Endothelial cell of umbilical vein (primary cell): ENCODE data around the gene BRMS1. TPM values are rescaled to one million over a fixed set of nuclear protein-coding genes. Genes with fewer than 3 reads are reported as not detected.

Experiments
- BruUV-seq: library from RNA; stranded (reverse); fragments of 400-500 nt; replicated peaks from 2 replicates; lab custom pipeline; 2021; lab: Mats Ljungman, UMichigan
- CTCF ChIA-PET: fragments of 300-600, 350-600 bp; sonication (Branson Sonifier 250); formaldehyde crosslinking; loops from one replicate; lab custom pipeline; 2021; ENCODE audit warnings: antibody characterized with exemption, inconsistent platforms; lab: Charles Lee
- POLR2A ChIA-PET: fragments of 300-600, 350-600 bp; sonication (Branson Sonifier 250); formaldehyde crosslinking; loops from one replicate; lab custom pipeline; 2021; ENCODE audit warnings: antibody characterized with exemption, inconsistent platforms; lab: Charles Lee
- DNase-seq: peaks from one replicate; pipeline ENCODE4 v3.0.0-alpha.2; 2011; ENCODE audit warnings: low read depth, low spot score
- FAIRE-seq: peaks from 2 replicates; lab custom pipeline; 2011; peaks lifted over from hg19 to GRCh38; lab: Jason Lieb, UNC
- H2AFZ ChIP-seq: 2 replicates; pipeline ENCODE4 v1.6.0; 2012; ENCODE audit warnings: low read depth, low read length, control low read depth, inconsistent platforms
- H3K27ac ChIP-seq: 2 replicates; pipeline ENCODE4 v1.5.1; 2011; ENCODE audit warnings: low read depth, mild to moderate bottlenecking, control low read depth, low read length, moderate library complexity; ENCODE audit not compliant: insufficient read depth
- H3K27me3 ChIP-seq, 2 experiments: 2 replicates each; pipeline versions ENCODE4 v1.6.0 to v1.6.1; 2011; ENCODE audit warnings: low read length in 2 of 2, mixed read lengths in 1 of 2; ENCODE audit not compliant: control insufficient read depth in 2 of 2, insufficient read depth in 2 of 2
- H3K36me3 ChIP-seq, 2 experiments: 2 replicates in 1 of 2; 3 replicates in 1 of 2; pipeline ENCODE4 v1.5.1; 2011; ENCODE audit warnings: low read length in 2 of 2, mild to moderate bottlenecking in 1 of 2, moderate library complexity in 1 of 2; ENCODE audit not compliant: control insufficient read depth in 2 of 2, insufficient read depth in 2 of 2; ENCODE audit errors: extremely low read depth in 1 of 2
- H3K4me1 ChIP-seq: 3 replicates; pipeline ENCODE4 v1.5.1; 2011; ENCODE audit warnings: mild to moderate bottlenecking, low read length; ENCODE audit not compliant: control insufficient read depth, insufficient read depth; ENCODE audit errors: extremely low read depth
- H3K4me2 ChIP-seq: 2 replicates; pipeline ENCODE4 v1.6.1; 2011; ENCODE audit warnings: low read length, control low read depth, mixed read lengths; ENCODE audit not compliant: insufficient read depth
- H3K4me3 ChIP-seq, 3 experiments: fragments of 200-600 bp in 1 of 3; sonication (generic), shearing (Covaris generic) in 1 of 3; replicated peaks in 1 of 3; 2 replicates each; pipeline ENCODE4 v1.5.1; 2011 to 2016; ENCODE audit warnings: control low read depth in 3 of 3, low read length in 3 of 3, mild to moderate bottlenecking in 2 of 3, inconsistent platforms in 1 of 3, low read depth in 1 of 3, moderate library complexity in 1 of 3; ENCODE audit not compliant: insufficient read depth in 1 of 3
- H3K79me2 ChIP-seq: 2 replicates; pipeline ENCODE4 v1.6.0; 2012; ENCODE audit warnings: low read length, inconsistent platforms; ENCODE audit not compliant: control insufficient read depth, insufficient read depth
- H3K9ac ChIP-seq: replicated peaks from 2 replicates; pipeline ENCODE3; 2011; ENCODE audit warnings: low read length, control low read depth; ENCODE audit not compliant: insufficient read depth; ENCODE audit errors: extremely low read depth
- H3K9me1 ChIP-seq: replicated peaks from 3 replicates; pipeline ENCODE4 v1.6.0; 2011; ENCODE audit warnings: mild to moderate bottlenecking, low read length; ENCODE audit not compliant: control insufficient read depth, insufficient read depth; ENCODE audit errors: extremely low read depth
- H3K9me3 ChIP-seq: replicated peaks from 2 replicates; pipeline ENCODE4 v1.5.1; 2012; ENCODE audit warnings: low read length, inconsistent platforms; ENCODE audit not compliant: control insufficient read depth, insufficient read depth
- H4K20me1 ChIP-seq: replicated peaks from 2 replicates; pipeline ENCODE3; 2011; ENCODE audit warnings: mild to moderate bottlenecking, low read length; ENCODE audit not compliant: control insufficient read depth, insufficient read depth; ENCODE audit errors: extremely low read depth
- JUN ChIP-seq: IDR thresholded peaks from 2 replicates; pipeline ENCODE4 v1.6.1; 2011; ENCODE audit warnings: borderline replicate concordance, low read depth; ENCODE audit not compliant: insufficient read length, insufficient read depth
- dilution Hi-C: fragments of 300-500 bp; cut with MboI; formaldehyde crosslinking; loops from one replicate; pipeline ENCODE4 v1.15.0; 2019; ENCODE audit warnings: low sequenced_read_pairs; ENCODE audit not compliant: extremely low pct_ligation_motif_present
- intact Hi-C: fragments of 100-400 bp; cut with micrococcal nuclease; formaldehyde crosslinking; loops from one replicate; pipeline ENCODE4 v1.10.0; 2022
- polyA plus RNA-seq, 4 experiments: library from polyadenylated mRNA; depleted of rRNA in 3 of 4; stranded (reverse) in 3 of 4; unstranded in 1 of 4; fragments of >200 nt; gene quantifications; 2 replicates each; pipeline versions ENCODE4 v1.2.1 to v1.2.3, GENCODE V29; 2011 to 2012; ENCODE audit warnings: missing spikeins in 1 of 4
- total RNA-seq: library from RNA; stranded (reverse); gene quantifications from 2 replicates; pipeline ENCODE4 v1.2.3, GENCODE V29; 2021
- TF ChIP-seq, protein P1 (sequence below), 2 donors: IDR thresholded peaks; 1 replicate in 1 of 2; 2 replicates in 1 of 2; pipeline ENCODE4 v1.5.1; 2011; ENCODE audit warnings: low read length in 2 of 2, mild to moderate bottlenecking in 2 of 2, moderate library complexity in 2 of 2, control low read depth in 1 of 2, inconsistent platforms in 1 of 2, low read depth in 1 of 2; ENCODE audit not compliant: insufficient read depth in 1 of 2; ENCODE audit errors: extremely low read depth in 1 of 2

The BRMS1 gene
- total and polyA plus RNA-seq, 2 donors (not counting 3 experiments of a cell fraction or from before 2014, with no cell fraction given) = 51.4 to 53.1 TPM

- H2AFZ ChIP-seq = peak overlapping the region; percentile 96
- H3K4me1 ChIP-seq = peaks cover 4% of the 10 kb centered on the region
- H3K9me1 ChIP-seq = no peaks in the 10 kb centered on the region
- peaks cover 3 to 10% of the 10 kb centered on the region in 2 experiments for H3K27me3 ChIP-seq
- DNase-seq (no peak), FAIRE-seq (no peak)
- H3K27ac ChIP-seq = no peak overlapping the region
- H3K36me3 ChIP-seq = no peaks in the 10 kb centered on the region
- dilution Hi-C loops = no loop called here
- TF ChIP-seq JUN = no peak
- TF ChIP-seq, protein P1, sequence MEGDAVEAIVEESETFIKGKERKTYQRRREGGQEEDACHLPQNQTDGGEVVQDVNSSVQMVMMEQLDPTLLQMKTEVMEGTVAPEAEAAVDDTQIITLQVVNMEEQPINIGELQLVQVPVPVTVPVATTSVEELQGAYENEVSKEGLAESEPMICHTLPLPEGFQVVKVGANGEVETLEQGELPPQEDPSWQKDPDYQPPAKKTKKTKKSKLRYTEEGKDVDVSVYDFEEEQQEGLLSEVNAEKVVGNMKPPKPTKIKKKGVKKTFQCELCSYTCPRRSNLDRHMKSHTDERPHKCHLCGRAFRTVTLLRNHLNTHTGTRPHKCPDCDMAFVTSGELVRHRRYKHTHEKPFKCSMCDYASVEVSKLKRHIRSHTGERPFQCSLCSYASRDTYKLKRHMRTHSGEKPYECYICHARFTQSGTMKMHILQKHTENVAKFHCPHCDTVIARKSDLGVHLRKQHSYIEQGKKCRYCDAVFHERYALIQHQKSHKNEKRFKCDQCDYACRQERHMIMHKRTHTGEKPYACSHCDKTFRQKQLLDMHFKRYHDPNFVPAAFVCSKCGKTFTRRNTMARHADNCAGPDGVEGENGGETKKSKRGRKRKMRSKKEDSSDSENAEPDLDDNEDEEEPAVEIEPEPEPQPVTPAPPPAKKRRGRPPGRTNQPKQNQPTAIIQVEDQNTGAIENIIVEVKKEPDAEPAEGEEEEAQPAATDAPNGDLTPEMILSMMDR (IDR thresholded peaks at IDR 0.05; ENCODE audit: extremely low read depth in 1 of 2, insufficient read depth in 1 of 2, low read depth in 1 of 2, low read length in 2 of 2) = peak; percentile 3 to 11
- H3K4me2 ChIP-seq = peak overlapping the region; percentile 56
- CTCF ChIA-PET = interaction anchor here (0.8 to 9.5 kb wide), 10 partner anchors 9 to 82 kb away, joined by 3 to 225 read pairs (median 26); partner anchors contain the start of genes RIN1 and YIF1A
- no peak overlapping the region for H3K4me3 ChIP-seq
- POLR2A ChIA-PET = interaction anchor here (0.8 to 2.1 kb wide), 2 partner anchors 12 to 24 kb away, joined by 4 to 8 read pairs; partner anchors contain the start of gene YIF1A
- no TSS peak for BruUV-seq
- H3K9me3 ChIP-seq = no peaks in the 10 kb centered on the region
- H3K9ac ChIP-seq = no peak overlapping the region
- intact Hi-C loops = loop anchor here (2.0 to 5.0 kb wide), 2 partner anchors 23 to 124 kb away; partner anchors contain the start of genes MRPL11 and RIN1
- H3K79me2 ChIP-seq = no peaks in the 10 kb centered on the region
- no peaks in the 10 kb centered on the region for H4K20me1 ChIP-seq
Observed at GRCh38 chr11:66313321-66314185, 31.4 kb downstream of the BRMS1 start.
